ENCODE results near the gene RNF223. TPM values are rescaled to one million over a fixed set of nuclear protein-coding genes. Genes with fewer than 3 reads are reported as not detected.
"Not testable (repeated sequence)": the region's sequence is repeated elsewhere in the genome, so short reads cannot be mapped to it uniquely, and the experiment has no call there.

The RNF223 gene
- total and polyA plus RNA-seq, 4 donors = 0.14 TPM; not detected in 3

DNA sequence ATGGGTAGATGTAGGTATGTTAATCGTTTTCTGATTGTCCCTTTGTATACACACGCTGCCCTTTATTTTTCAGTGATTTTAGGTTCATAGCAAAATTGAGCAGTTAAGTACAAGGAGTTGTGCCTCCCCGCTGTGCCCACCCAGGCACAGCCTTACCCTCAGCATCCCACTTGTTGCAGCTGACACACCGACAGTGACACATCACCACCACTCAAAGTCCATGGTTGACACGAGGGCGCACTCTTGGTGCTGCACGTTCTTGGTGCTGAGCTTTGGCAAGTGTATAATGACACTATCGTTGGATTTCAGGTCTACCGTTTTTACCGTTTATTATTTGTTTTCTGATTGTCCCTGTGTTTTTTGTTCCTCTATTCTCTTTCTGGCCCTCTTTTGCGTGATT lies 26.2 kb upstream of the RNF223 start:
- Histone ChIP-seq H3K27me3 (ENCODE audit: control insufficient read depth in 4 of 4, insufficient read depth in 4 of 4, low read length in 3 of 4) (no peaks in the 10 kb centered on the region), H3K9ac (ENCODE audit: low read depth in 1 of 2, low read length in 2 of 2) (no peak overlapping the region), H3K27ac (ENCODE audit: low read depth in 1 of 2, low read length in 2 of 2) (no peak overlapping the region), H3K9me3 (ENCODE audit: control insufficient read depth in 4 of 4, low read length in 3 of 4) (no peaks in the 10 kb centered on the region), H3K36me3 (ENCODE audit: control insufficient read depth in 4 of 4, insufficient read depth in 3 of 4, low read depth in 1 of 4, low read length in 3 of 4) (no peaks in the 10 kb centered on the region), H3K4me3 (ENCODE audit: low read depth in 1 of 3, low read length in 3 of 3) (no peak overlapping the region), H3K4me1 (ENCODE audit: control insufficient read depth in 4 of 4, insufficient read depth in 4 of 4, low read length in 3 of 4) (no peaks in the 10 kb centered on the region)
- no peak for DNase-seq (ENCODE audit: low spot score)
- WGBS = 93% methylated on average over 11 of the region's 11 CpGs
- TF ChIP-seq FOXA2 (IDR thresholded peaks at IDR 0.05) = no peak
- no peak for TF ChIP-seq HNF4G (IDR thresholded peaks at IDR 0.05)
- no peak for TF ChIP-seq RXRA (IDR thresholded peaks at IDR 0.05)
- no peak for TF ChIP-seq EGR1 (IDR thresholded peaks at IDR 0.05; ENCODE audit: low read depth in 2 of 2)
- TF ChIP-seq CTCF (IDR thresholded peaks at IDR 0.05; ENCODE audit: low read depth, low read length, missing input control) = no peak
- no peak for TF ChIP-seq YY1 (IDR thresholded peaks at IDR 0.05)
- TF ChIP-seq, protein P1, sequence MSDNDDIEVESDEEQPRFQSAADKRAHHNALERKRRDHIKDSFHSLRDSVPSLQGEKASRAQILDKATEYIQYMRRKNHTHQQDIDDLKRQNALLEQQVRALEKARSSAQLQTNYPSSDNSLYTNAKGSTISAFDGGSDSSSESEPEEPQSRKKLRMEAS (IDR thresholded peaks at IDR 0.05) = no peak
- no peak for TF ChIP-seq RAD21 (IDR thresholded peaks at IDR 0.05)
- TF ChIP-seq SP1 (IDR thresholded peaks at IDR 0.05) = no peak
- no peak for TF ChIP-seq FOXA1 (IDR thresholded peaks at IDR 0.05)
- TF ChIP-seq HNF4A (conservative IDR thresholded peaks at IDR 0.05) = no peak
- no peak for TF ChIP-seq GABPA (IDR thresholded peaks at IDR 0.05 in 1 of 2, conservative IDR thresholded peaks at IDR 0.05 in 1 of 2)

DNA sequence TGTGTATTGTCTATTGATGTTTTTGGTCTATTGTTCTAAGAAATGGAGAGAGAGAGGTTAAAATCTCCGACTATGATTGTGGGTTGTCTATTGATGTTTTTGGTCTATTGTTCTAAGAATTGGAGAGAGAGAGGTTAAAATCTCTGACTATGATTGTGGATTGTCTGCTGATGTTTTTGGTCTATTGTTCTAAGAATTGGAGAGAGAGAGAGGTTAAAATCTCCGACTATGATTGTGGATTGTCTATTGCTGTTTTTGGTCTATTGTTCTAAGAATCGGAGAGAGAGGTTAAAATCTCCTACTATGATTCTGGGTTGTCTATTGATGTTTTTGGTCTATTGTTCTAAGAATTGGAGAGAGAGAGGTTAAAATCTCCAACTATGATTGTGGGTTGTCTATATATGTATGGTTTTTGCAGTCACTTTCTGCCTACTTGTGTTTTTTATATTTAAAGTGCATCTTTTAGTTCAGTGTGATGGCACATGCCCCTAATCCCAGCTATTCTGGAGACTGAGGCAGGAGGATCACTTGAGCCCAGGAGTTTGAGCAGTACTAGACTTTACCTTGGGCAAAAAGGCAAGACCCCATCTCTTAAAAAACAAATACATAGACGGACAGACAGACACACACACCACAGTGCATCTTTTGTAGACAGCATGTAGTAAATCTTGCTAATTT lies 25.5 kb upstream of the RNF223 start:
- WGBS = 86% methylated on average over 4 of the region's 4 CpGs
- H3K27me3 ChIP-seq (ENCODE audit: control insufficient read depth in 4 of 4, insufficient read depth in 4 of 4, low read length in 3 of 4) = no peaks in the 10 kb centered on the region
- no peak overlapping the region for H3K27ac ChIP-seq (ENCODE audit: low read depth in 1 of 2, low read length in 2 of 2)
- H3K4me1 ChIP-seq (ENCODE audit: control insufficient read depth in 4 of 4, insufficient read depth in 4 of 4, low read length in 3 of 4) = no peaks in the 10 kb centered on the region
- H3K9me3 ChIP-seq (ENCODE audit: control insufficient read depth in 4 of 4, low read length in 3 of 4) = no peaks in the 10 kb centered on the region
- DNase-seq (ENCODE audit: low spot score) = no peak
- no peaks in the 10 kb centered on the region for H3K36me3 ChIP-seq (ENCODE audit: control insufficient read depth in 4 of 4, insufficient read depth in 3 of 4, low read depth in 1 of 4, low read length in 3 of 4)
- TF ChIP-seq EGR1 (IDR thresholded peaks at IDR 0.05; ENCODE audit: low read depth in 2 of 2) (no peak), NR2F2 (IDR thresholded peaks at IDR 0.05) (no peak), HNF4A (conservative IDR thresholded peaks at IDR 0.05) (no peak), ATF3 (IDR thresholded peaks at IDR 0.05) (no peak)
- no peak overlapping the region for H3K9ac ChIP-seq (ENCODE audit: low read depth in 1 of 2, low read length in 2 of 2)
- H3K4me3 ChIP-seq (ENCODE audit: low read depth in 1 of 3, low read length in 3 of 3) = no peak overlapping the region

DNA sequence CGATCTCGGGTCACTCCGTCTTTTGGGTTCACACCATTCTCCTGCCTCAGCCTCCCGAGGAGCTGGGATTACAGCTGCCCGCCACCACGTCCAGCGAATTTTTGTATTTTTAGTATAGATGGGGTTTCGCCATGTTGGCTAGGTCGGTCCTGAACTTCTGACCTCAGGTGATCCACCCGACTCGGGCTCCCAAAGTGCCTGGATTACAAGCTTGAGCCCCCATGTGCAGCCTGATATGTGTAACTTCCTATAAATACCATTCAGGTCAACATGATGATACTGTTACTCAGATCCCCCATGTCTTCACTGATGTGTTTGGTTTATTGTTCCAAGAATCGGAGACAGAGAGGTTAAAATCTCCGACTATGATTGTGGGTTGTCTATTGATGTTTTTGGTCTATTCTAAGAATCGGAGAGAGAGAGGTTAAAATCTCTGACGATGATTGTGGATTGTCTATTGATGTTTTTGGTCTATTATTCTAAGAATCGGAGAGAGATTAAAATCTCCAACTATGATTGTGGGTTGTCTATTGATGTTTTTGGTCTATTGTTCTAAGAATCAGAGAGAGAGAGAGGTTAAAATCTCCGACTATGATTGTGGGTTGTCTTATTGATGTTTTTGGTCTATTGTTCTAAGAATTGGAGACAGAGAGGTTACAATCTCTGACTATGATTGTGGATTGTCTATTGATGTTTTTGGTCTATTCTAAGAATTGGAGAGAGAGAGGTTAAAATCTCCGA lies 24.7 kb upstream of the RNF223 start:
- no peak overlapping the region for H3K27ac ChIP-seq (ENCODE audit: low read depth in 1 of 2, low read length in 2 of 2)
- H3K9me3 ChIP-seq (ENCODE audit: control insufficient read depth in 4 of 4, low read length in 3 of 4) = no peaks in the 10 kb centered on the region
- H3K4me1 ChIP-seq (ENCODE audit: control insufficient read depth in 4 of 4, insufficient read depth in 4 of 4, low read length in 3 of 4) = no peaks in the 10 kb centered on the region
- H3K36me3 ChIP-seq (ENCODE audit: control insufficient read depth in 4 of 4, insufficient read depth in 3 of 4, low read depth in 1 of 4, low read length in 3 of 4) = no peaks in the 10 kb centered on the region
- WGBS = 90% methylated on average over 18 of the region's 18 CpGs
- H3K27me3 ChIP-seq (ENCODE audit: control insufficient read depth in 4 of 4, insufficient read depth in 4 of 4, low read length in 3 of 4) = no peaks in the 10 kb centered on the region
- TF ChIP-seq, protein P1 (IDR thresholded peaks at IDR 0.05) = no peak
- TF ChIP-seq GABPA (IDR thresholded peaks at IDR 0.05 in 1 of 2, conservative IDR thresholded peaks at IDR 0.05 in 1 of 2) = no peak
- no peak for TF ChIP-seq RAD21 (IDR thresholded peaks at IDR 0.05)
- TF ChIP-seq NR2F2 (IDR thresholded peaks at IDR 0.05) = no peak
- no peak for TF ChIP-seq ATF3 (IDR thresholded peaks at IDR 0.05)
- TF ChIP-seq REST (IDR thresholded peaks at IDR 0.05) = no peak
- H3K9ac ChIP-seq (ENCODE audit: low read depth in 1 of 2, low read length in 2 of 2) = no peak overlapping the region
- no peak overlapping the region for H3K4me3 ChIP-seq (ENCODE audit: low read depth in 1 of 3, low read length in 3 of 3)
- no peak for DNase-seq (ENCODE audit: low spot score)

- not testable (repeated sequence) for H3K4me1 ChIP-seq (ENCODE audit: control insufficient read depth in 4 of 4, insufficient read depth in 4 of 4, low read length in 3 of 4); H3K9me3 ChIP-seq (ENCODE audit: control insufficient read depth in 4 of 4, low read length in 3 of 4); H3K27ac ChIP-seq (ENCODE audit: low read depth in 1 of 2, low read length in 2 of 2); DNase-seq (ENCODE audit: low spot score); H3K9ac ChIP-seq (ENCODE audit: low read depth in 1 of 2, low read length in 2 of 2); H3K27me3 ChIP-seq (ENCODE audit: control insufficient read depth in 4 of 4, insufficient read depth in 4 of 4, low read length in 3 of 4); H3K36me3 ChIP-seq (ENCODE audit: control insufficient read depth in 4 of 4, insufficient read depth in 3 of 4, low read depth in 1 of 4, low read length in 3 of 4); H3K4me3 ChIP-seq (ENCODE audit: low read depth in 1 of 3, low read length in 3 of 3)
- WGBS = 96% methylated on average over 5 of the region's 5 CpGs
Measured at GRCh38 chr1:1096136-1096535, 22.0 kb upstream of the RNF223 start.

Measured in liver (tissue), 9 donors.